Progenitor cell of endocrine pancreas (in vitro differentiated cells): ENCODE data around the gene MDP1. TPM values are rescaled to one million over a fixed set of nuclear protein-coding genes. Genes with fewer than 3 reads are reported as not detected.

Experiments used
- DNase-seq: peaks from one replicate; pipeline ENCODE4 v3.0.0; 2021; ENCODE audit warnings: low spot score; ENCODE audit not compliant: unreplicated experiment
- H3K27ac Mint-ChIP-seq: 2 replicates; pipeline ENCODE4 v1.8.0; 2021; ENCODE audit warnings: mild to moderate bottlenecking, moderate library complexity, mixed read lengths
- H3K27me3 Mint-ChIP-seq: 2 replicates; pipeline ENCODE4 v1.8.0; 2021; ENCODE audit warnings: mixed read lengths
- H3K36me3 Mint-ChIP-seq: 2 replicates; pipeline ENCODE4 v1.8.0; 2022; ENCODE audit warnings: mixed read lengths; ENCODE audit not compliant: insufficient read depth
- H3K4me1 Mint-ChIP-seq: 2 replicates; pipeline ENCODE4 v1.8.0; 2021; ENCODE audit warnings: low read depth, mixed read lengths
- H3K4me3 Mint-ChIP-seq: 2 replicates; pipeline ENCODE4 v1.8.0; 2021; ENCODE audit warnings: low read depth, mild to moderate bottlenecking, moderate library complexity, mixed read lengths
- H3K9me3 Mint-ChIP-seq: 2 replicates; pipeline ENCODE4 v1.8.0; 2021; ENCODE audit warnings: low read depth, mixed read lengths
- CTCF ChIP-seq: fragments of 200-600 bp; sonication (generic); IDR thresholded peaks from one replicate; pipeline ENCODE4 v1.5.0; 2021; ENCODE audit warnings: antibody characterized with exemption, mild to moderate bottlenecking; ENCODE audit not compliant: unreplicated experiment
- total RNA-seq: library from RNA; stranded (reverse); gene quantifications from 2 replicates; pipeline ENCODE4 v1.2.1, GENCODE V29; 2021

Gene MDP1
- total RNA-seq, 1 donor from 2014 or later = 15.2 TPM

- H3K36me3 Mint-ChIP-seq = peaks cover 39% of the 10 kb centered on the region
- H3K4me1 Mint-ChIP-seq = peaks cover 13% of the 10 kb centered on the region
- H3K4me3 Mint-ChIP-seq = no peak overlapping the region
- DNase-seq = no peak
- no peak for TF ChIP-seq CTCF
- no peaks in the 10 kb centered on the region for H3K9me3 Mint-ChIP-seq
- no peaks in the 10 kb centered on the region for H3K27me3 Mint-ChIP-seq
- peak overlapping the region; percentile 87 for H3K27ac Mint-ChIP-seq
Measured at GRCh38 chr14:24178399-24179178, 37.3 kb downstream of the MDP1 start.

GRCh38 chr14:24177891-24178290 is 38.0 kb downstream of the MDP1 start:
- no peaks in the 10 kb centered on the region for H3K9me3 Mint-ChIP-seq
- peak overlapping the region; percentile 84 for H3K27ac Mint-ChIP-seq
- H3K4me1 Mint-ChIP-seq = peaks cover 19% of the 10 kb centered on the region
- no peak for TF ChIP-seq CTCF
- DNase-seq = no peak
- no peak overlapping the region for H3K4me3 Mint-ChIP-seq
- H3K27me3 Mint-ChIP-seq = no peaks in the 10 kb centered on the region
- H3K36me3 Mint-ChIP-seq = peaks cover 37% of the 10 kb centered on the region

- H3K36me3 Mint-ChIP-seq = peaks cover 37% of the 10 kb centered on the region
- peaks cover 20% of the 10 kb centered on the region for H3K4me1 Mint-ChIP-seq
- peak overlapping the region; percentile 16 for H3K4me3 Mint-ChIP-seq
- H3K9me3 Mint-ChIP-seq = no peaks in the 10 kb centered on the region
- TF ChIP-seq CTCF = no peak
- DNase-seq = no peak
- H3K27me3 Mint-ChIP-seq = no peaks in the 10 kb centered on the region
- peak overlapping the region; percentile 84 for H3K27ac Mint-ChIP-seq
Measured at GRCh38 chr14:24177041-24177825, 38.6 kb downstream of the MDP1 start.

- peaks cover 20% of the 10 kb centered on the region for H3K4me1 Mint-ChIP-seq
- no peaks in the 10 kb centered on the region for H3K27me3 Mint-ChIP-seq
- no peak overlapping the region for H3K27ac Mint-ChIP-seq
- H3K9me3 Mint-ChIP-seq = no peaks in the 10 kb centered on the region
- TF ChIP-seq CTCF = no peak
- no peak for DNase-seq
- peaks cover 37% of the 10 kb centered on the region for H3K36me3 Mint-ChIP-seq
- H3K4me3 Mint-ChIP-seq = no peak overlapping the region
Measured at GRCh38 chr14:24176599-24176998, 39.3 kb downstream of the MDP1 start.

- Mint-ChIP-seq H3K9me3 (no peaks in the 10 kb centered on the region), H3K4me3 (peak overlapping the region; percentile 89), H3K4me1 (peaks cover 22% of the 10 kb centered on the region), H3K27me3 (no peaks in the 10 kb centered on the region), H3K36me3 (peaks cover 25% of the 10 kb centered on the region), H3K27ac (peak overlapping the region; percentile 94)
- no peak for DNase-seq
- no peak for TF ChIP-seq CTCF
Measured at GRCh38 chr14:24172871-24173281, 43.0 kb downstream of the MDP1 start.
